Measurements from ENCODE around the gene GPX3.

GRCh38 chr5:150993422-150993821, 27.0 kb upstream of the GPX3 start:
- TF ChIP-seq, protein P1, sequence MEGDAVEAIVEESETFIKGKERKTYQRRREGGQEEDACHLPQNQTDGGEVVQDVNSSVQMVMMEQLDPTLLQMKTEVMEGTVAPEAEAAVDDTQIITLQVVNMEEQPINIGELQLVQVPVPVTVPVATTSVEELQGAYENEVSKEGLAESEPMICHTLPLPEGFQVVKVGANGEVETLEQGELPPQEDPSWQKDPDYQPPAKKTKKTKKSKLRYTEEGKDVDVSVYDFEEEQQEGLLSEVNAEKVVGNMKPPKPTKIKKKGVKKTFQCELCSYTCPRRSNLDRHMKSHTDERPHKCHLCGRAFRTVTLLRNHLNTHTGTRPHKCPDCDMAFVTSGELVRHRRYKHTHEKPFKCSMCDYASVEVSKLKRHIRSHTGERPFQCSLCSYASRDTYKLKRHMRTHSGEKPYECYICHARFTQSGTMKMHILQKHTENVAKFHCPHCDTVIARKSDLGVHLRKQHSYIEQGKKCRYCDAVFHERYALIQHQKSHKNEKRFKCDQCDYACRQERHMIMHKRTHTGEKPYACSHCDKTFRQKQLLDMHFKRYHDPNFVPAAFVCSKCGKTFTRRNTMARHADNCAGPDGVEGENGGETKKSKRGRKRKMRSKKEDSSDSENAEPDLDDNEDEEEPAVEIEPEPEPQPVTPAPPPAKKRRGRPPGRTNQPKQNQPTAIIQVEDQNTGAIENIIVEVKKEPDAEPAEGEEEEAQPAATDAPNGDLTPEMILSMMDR (conservative IDR thresholded peaks at IDR 0.05; ENCODE audit: low read depth in 2 of 2), result no peak
- TF ChIP-seq EZH2 (IDR thresholded peaks at IDR 0.05; ENCODE audit: low read depth, unreplicated experiment) (no peak), JUNB (IDR thresholded peaks at IDR 0.05; ENCODE audit: unreplicated experiment) (no peak), EZH2phosphoT487 (IDR thresholded peaks at IDR 0.05; ENCODE audit: unreplicated experiment) (no peak), REST (IDR thresholded peaks at IDR 0.05; ENCODE audit: unreplicated experiment) (no peak), CREB1 (CRISPR knock-in tag; IDR thresholded peaks at IDR 0.05; ENCODE audit: low read depth) (no peak)
